Activated CD4-positive, alpha-beta T cell treated with anti-CD3 and anti-CD28 coated beads for 1 hour (primary cell): ENCODE measurements around the gene IMMP2L.

Experiments
- DNase-seq: peaks from one replicate; pipeline ENCODE4 v3.0.0-alpha.2; 2020

IMMP2L gene

GRCh38 chr7:111056371-111056770, 505.9 kb downstream of the IMMP2L start:
- no peak for DNase-seq

- no peak for DNase-seq
These were observed 509.3 kb downstream of the IMMP2L start for GRCh38 chr7:111053035-111053434.

GRCh38 chr7:111051832-111052231, 510.5 kb downstream of the IMMP2L start:
- no peak for DNase-seq

- DNase-seq, result no peak
These were observed 511.3 kb downstream of the IMMP2L start for GRCh38 chr7:111050875-111051416.

GRCh38 chr7:111049971-111050680, 512.2 kb downstream of the IMMP2L start:
- no peak for DNase-seq

- no peak for DNase-seq
These were observed 514.7 kb downstream of the IMMP2L start for GRCh38 chr7:111047595-111047994.

GRCh38 chr7:111045449-111045848, 516.8 kb downstream of the IMMP2L start:
- DNase-seq, result no peak

GRCh38 chr7:111043561-111043960, 518.7 kb downstream of the IMMP2L start:
- no peak for DNase-seq

- DNase-seq, result no peak
These were observed 519.5 kb downstream of the IMMP2L start for GRCh38 chr7:111042842-111043241.

GRCh38 chr7:111041577-111041976, 520.7 kb downstream of the IMMP2L start:
- DNase-seq, result no peak

GRCh38 chr7:111038185-111038584, 524.1 kb downstream of the IMMP2L start:
- DNase-seq, result no peak

GRCh38 chr7:111031916-111032315, 530.4 kb downstream of the IMMP2L start:
- DNase-seq, result no peak

- DNase-seq, result no peak
These were observed 532.0 kb downstream of the IMMP2L start for GRCh38 chr7:111030336-111030735.

GRCh38 chr7:111029574-111030251, 532.6 kb downstream of the IMMP2L start:
- no peak for DNase-seq

GRCh38 chr7:111029141-111029572, 533.1 kb downstream of the IMMP2L start:
- DNase-seq, result no peak

GRCh38 chr7:111027396-111027795, 534.9 kb downstream of the IMMP2L start:
- no peak for DNase-seq

GRCh38 chr7:111026806-111027205, 535.5 kb downstream of the IMMP2L start:
- no peak for DNase-seq

GRCh38 chr7:111026343-111026742, 535.9 kb downstream of the IMMP2L start:
- DNase-seq, result no peak

GRCh38 chr7:111025006-111025405, 537.3 kb downstream of the IMMP2L start:
- no peak for DNase-seq

- no peak for DNase-seq
These were observed 543.1 kb downstream of the IMMP2L start for GRCh38 chr7:111018960-111019736.

GRCh38 chr7:111018447-111018846, 543.8 kb downstream of the IMMP2L start:
- DNase-seq, result no peak

- DNase-seq, result no peak
These were observed 548.2 kb downstream of the IMMP2L start for GRCh38 chr7:111014079-111014478.
